Measurements from ENCODE around the gene SLC46A1.

GRCh38 chr17:28394337-28395116 is 11.5 kb downstream of the SLC46A1 start:
- TF ChIP-seq CTCF (IDR thresholded peaks at IDR 0.05; ENCODE audit: insufficient read depth, low read length, poor library complexity, severe bottlenecking) (no peak), EZH2phosphoT487 (conservative IDR thresholded peaks at IDR 0.05; ENCODE audit: low read length) (no peak)
